HCT116 (cell line): ENCODE data around the gene CREBBP. TPM values are rescaled to one million over a fixed set of nuclear protein-coding genes. Genes with fewer than 3 reads are reported as not detected.

Experiments
- ATAC-seq: fragments of 200-7000 bp; cut with Tn5 transposase; 2 replicates; pipeline ENCODE4 v1.9.1; 2020; ENCODE audit warnings: mild to moderate bottlenecking, moderate library complexity
- BruUV-seq: library from RNA; stranded (reverse); fragments of 400-500 nt; replicated peaks from 2 replicates; lab custom pipeline; 2021; lab: Mats Ljungman, UMichigan
- CTCF ChIA-PET: fragments of 300-600 bp; sonication (Branson Sonifier 250); formaldehyde crosslinking; loops from one replicate; lab custom pipeline; 2021; ENCODE audit warnings: antibody characterized with exemption; lab: Charles Lee
- POLR2A ChIA-PET: fragments of 300-600, 350-600 bp; sonication (Branson Sonifier 250); formaldehyde crosslinking; loops from one replicate; lab custom pipeline; 2021; ENCODE audit warnings: antibody characterized with exemption; lab: Charles Lee
- RAD21 ChIA-PET, 2 experiments: fragments of 300-600 bp; sonication (Branson Sonifier 250); formaldehyde crosslinking; loops; one replicate each; lab custom pipeline; 2023; ENCODE audit warnings: low total read pairs in 2 of 2; ENCODE audit not compliant: uncharacterized antibody in 2 of 2, unreplicated experiment in 2 of 2, low non-redundant PET in 1 of 2; lab: Charles Lee
- DNase-seq: peaks from one replicate; pipeline ENCODE4 v3.0.0-alpha.2; 2010; ENCODE audit warnings: low read depth, low spot score
- H2AFZ ChIP-seq: fragments of 200-600 bp; shearing (Covaris generic), sonication (generic); 2 replicates; pipeline ENCODE4 v1.6.1; 2017; ENCODE audit warnings: low read depth, mixed run types, mixed read lengths, antibody characterized with exemption, low read length; ENCODE audit not compliant: poor library complexity, severe bottlenecking
- H3K27ac ChIP-seq: 2 replicates; pipeline ENCODE4 v1.5.1; 2012; ENCODE audit warnings: low read depth, low read length
- H3K27me3 ChIP-seq: fragments of 200-600 bp; sonication (generic); 2 replicates; pipeline ENCODE4 v1.6.1; 2016; ENCODE audit warnings: mixed run types, low read length, mixed read lengths; ENCODE audit not compliant: insufficient read depth
- H3K36me3 ChIP-seq, 2 experiments: fragments of 200-500 bp in 1 of 2; fragments of 200-600 bp in 1 of 2; sonication (Bioruptor generic) in 1 of 2; sonication (generic) in 1 of 2; 2 replicates each; pipeline versions ENCODE4 v1.5.1 to v1.6.1; 2014 to 2016; ENCODE audit warnings: low read length in 2 of 2, inconsistent platforms in 1 of 2, mixed read lengths in 1 of 2, mixed run types in 1 of 2; ENCODE audit not compliant: insufficient read depth in 2 of 2, control insufficient read depth in 1 of 2
- H3K4me1 ChIP-seq, 2 experiments: fragments of 200-600 bp in 1 of 2; sonication (generic) in 1 of 2; 2 replicates each; pipeline versions ENCODE4 v1.5.1 to v1.6.1; 2012 to 2017; ENCODE audit warnings: low read length in 2 of 2, inconsistent platforms in 1 of 2, mild to moderate bottlenecking in 1 of 2, mixed read lengths in 1 of 2, mixed run types in 1 of 2, moderate library complexity in 1 of 2; ENCODE audit not compliant: insufficient read depth in 2 of 2, control insufficient read depth in 1 of 2
- H3K4me2 ChIP-seq: fragments of 200-600 bp; sonication (generic); 2 replicates; pipeline ENCODE4 v1.6.1; 2017; ENCODE audit warnings: mixed run types, low read length, mixed read lengths
- H3K4me3 ChIP-seq, 2 experiments: fragments of 200-600 bp in 1 of 2; sonication (generic) in 1 of 2; replicated peaks in 1 of 2; 2 replicates each; pipeline ENCODE4 v1.5.1; 2011 to 2016; ENCODE audit warnings: low read length in 2 of 2, control low read depth in 1 of 2, low read depth in 1 of 2, mild to moderate bottlenecking in 1 of 2, mixed read lengths in 1 of 2, mixed run types in 1 of 2
- H3K79me2 ChIP-seq: fragments of 200-600 bp; sonication (generic); 2 replicates; pipeline ENCODE4 v1.6.1; 2017; ENCODE audit warnings: mild to moderate bottlenecking, mixed run types, low read length, moderate library complexity, mixed read lengths; ENCODE audit not compliant: insufficient read depth
- H3K9ac ChIP-seq: fragments of 200-600 bp; sonication (generic); 2 replicates; pipeline ENCODE4 v1.6.1; 2016; ENCODE audit warnings: low read length, mixed read lengths
- H3K9me2 ChIP-seq: fragments of 200-600 bp; sonication (generic), shearing (Covaris generic); 2 replicates; pipeline ENCODE4 v1.6.1; 2017; ENCODE audit warnings: mixed run types, mild to moderate bottlenecking, moderate library complexity; ENCODE audit not compliant: insufficient read depth
- H3K9me3 ChIP-seq, 2 experiments: fragments of 200-500 bp in 1 of 2; fragments of 200-600 bp in 1 of 2; sonication (Bioruptor generic) in 1 of 2; sonication (generic) in 1 of 2; 2 replicates each; pipeline ENCODE4 v1.6.1; 2014 to 2017; ENCODE audit warnings: low read length in 2 of 2, mixed read lengths in 2 of 2, inconsistent platforms in 1 of 2, low read depth in 1 of 2, mild to moderate bottlenecking in 1 of 2, mixed run types in 1 of 2, moderate library complexity in 1 of 2; ENCODE audit not compliant: control insufficient read depth in 1 of 2, insufficient read depth in 1 of 2
- H4K20me1 ChIP-seq: fragments of 200-600 bp; sonication (generic), shearing (Covaris generic); 2 replicates; pipeline ENCODE4 v1.6.1; 2017; ENCODE audit warnings: mixed run types, mild to moderate bottlenecking, moderate library complexity; ENCODE audit not compliant: insufficient read depth
- CBX3 ChIP-seq: IDR thresholded peaks from 2 replicates; pipeline ENCODE4 v1.6.1; 2012; ENCODE audit warnings: low read depth
- CTCF ChIP-seq, 3 experiments: fragments of 200-600 bp in 1 of 3; sonication (generic) in 1 of 3; IDR thresholded peaks in 2 of 3; conservative IDR thresholded peaks in 1 of 3; 2 replicates each; pipeline ENCODE4 v1.5.1; 2012 to 2017; ENCODE audit warnings: low read depth in 2 of 3, low read length in 2 of 3, antibody characterized with exemption in 1 of 3, borderline replicate concordance in 1 of 3, control low read depth in 1 of 3, mild to moderate bottlenecking in 1 of 3, mixed read lengths in 1 of 3, mixed run types in 1 of 3, moderate library complexity in 1 of 3; ENCODE audit not compliant: insufficient read depth in 1 of 3
- EGR1 ChIP-seq: IDR thresholded peaks from 2 replicates; pipeline ENCODE4 v1.6.1; 2012; ENCODE audit warnings: low read depth
- EZH2phosphoT487 ChIP-seq: fragments of 200-600 bp; IDR thresholded peaks from 2 replicates; pipeline ENCODE4 v1.6.1; 2018; ENCODE audit warnings: antibody characterized with exemption, borderline replicate concordance
- FOSL1 ChIP-seq: IDR thresholded peaks from 2 replicates; pipeline ENCODE4 v1.6.1; 2012; ENCODE audit warnings: low read depth
- JUND ChIP-seq: IDR thresholded peaks from 2 replicates; pipeline ENCODE4 v1.6.1; 2012
- POLR2A ChIP-seq: IDR thresholded peaks from 2 replicates; pipeline ENCODE4 v1.7.0; 2011; ENCODE audit warnings: borderline replicate concordance; ENCODE audit not compliant: insufficient read depth, insufficient read length; ENCODE audit errors: extremely low read depth
- POLR2AphosphoS5 ChIP-seq: IDR thresholded peaks from 2 replicates; pipeline ENCODE4 v1.6.1; 2011; ENCODE audit warnings: mild to moderate bottlenecking, low read depth, low read length, moderate library complexity
- RAD21 ChIP-seq: IDR thresholded peaks from 2 replicates; pipeline ENCODE4 v1.6.1; 2012; ENCODE audit warnings: low read depth, mild to moderate bottlenecking
- REST ChIP-seq: IDR thresholded peaks from 2 replicates; pipeline ENCODE4 v1.6.1; 2012; ENCODE audit warnings: low read depth
- SIN3A ChIP-seq: IDR thresholded peaks from 2 replicates; pipeline ENCODE4 v1.6.1; 2012; ENCODE audit warnings: low read depth
- TCF7L2 ChIP-seq: IDR thresholded peaks from 2 replicates; pipeline ENCODE4 v1.7.0; 2011; ENCODE audit warnings: borderline replicate concordance, inconsistent platforms; ENCODE audit not compliant: insufficient read depth, insufficient read length; ENCODE audit errors: extremely low read depth
- YY1 ChIP-seq: IDR thresholded peaks from 2 replicates; pipeline ENCODE4 v1.6.1; 2011; ENCODE audit warnings: low read length, low read depth, moderate library complexity, mild to moderate bottlenecking; ENCODE audit not compliant: insufficient replicate concordance; ENCODE audit errors: extremely low read depth
- ZBTB33 ChIP-seq: IDR thresholded peaks from 2 replicates; pipeline ENCODE4 v1.6.1; 2011; ENCODE audit warnings: mild to moderate bottlenecking, low read length, moderate library complexity; ENCODE audit not compliant: insufficient replicate concordance; ENCODE audit errors: extremely low read depth
- intact Hi-C: fragments of 100-400 bp; cut with micrococcal nuclease; formaldehyde crosslinking; loops from 2 replicates; pipeline ENCODE4 v1.10.0; 2022
- total RNA-seq: library from RNA; stranded (reverse); gene quantifications from one replicate; pipeline ENCODE4 v1.2.1, GENCODE V29; 2021; ENCODE audit not compliant: unreplicated experiment

The CREBBP gene
- total RNA-seq, 1 experiment from 2014 or later, result 42.7 TPM

- no peaks in the 10 kb centered on the region for H3K27me3 ChIP-seq
- no peaks in the 10 kb centered on the region for H3K4me1 ChIP-seq
- H3K9ac ChIP-seq, result no peak overlapping the region
- RAD21 ChIA-PET, result no interaction called here
- H3K27ac ChIP-seq, result no peak overlapping the region
- intact Hi-C loops, result no loop called here
- no peak for ATAC-seq
- H3K9me2 ChIP-seq, result no peaks in the 10 kb centered on the region
- no TSS peak for BruUV-seq
- TF ChIP-seq RAD21 (no peak), SIN3A (no peak), TCF7L2 (no peak), JUND (no peak), FOSL1 (no peak), CBX3 (no peak), POLR2A (no peak), POLR2AphosphoS5 (no peak), ZBTB33 (no peak), EGR1 (no peak), CTCF (IDR thresholded peaks at IDR 0.05 in 2 of 3, conservative IDR thresholded peaks at IDR 0.05 in 1 of 3; ENCODE audit: borderline replicate concordance in 1 of 3, insufficient read depth in 1 of 3, low read depth in 2 of 3, low read length in 2 of 3) (no peak), EZH2phosphoT487 (no peak), YY1 (no peak), REST (no peak)
- no peaks in the 10 kb centered on the region for H3K79me2 ChIP-seq
- CTCF ChIA-PET, result no interaction called here
- H3K4me3 ChIP-seq, result no peak overlapping the region
- peaks cover 17 to 19% of the 10 kb centered on the region in 2 experiments; a peak in 3 of 4 replicates for H3K36me3 ChIP-seq
- no peak for DNase-seq
- no peak overlapping the region for H2AFZ ChIP-seq
- POLR2A ChIA-PET, result no interaction called here
- no peaks in the 10 kb centered on the region for H3K9me3 ChIP-seq
- no peaks in the 10 kb centered on the region for H4K20me1 ChIP-seq
- H3K4me2 ChIP-seq, result no peak overlapping the region
Measured at GRCh38 chr16:3730161-3731125, 150.1 kb downstream of the CREBBP start.
